HFFc6 (cell line): Measurements from ENCODE around the gene SIM2. TPM values are rescaled to one million over a fixed set of nuclear protein-coding genes. Genes with fewer than 3 reads are reported as not detected.

Source experiments
- DNase-seq: peaks from one replicate; pipeline ENCODE4 v3.0.0-alpha.2; 2018
- H3K27ac Mint-ChIP-seq: 2 replicates; pipeline ENCODE4 v1.8.0; 2020; ENCODE audit warnings: mild to moderate bottlenecking, mixed read lengths
- H3K27me3 Mint-ChIP-seq: 2 replicates; pipeline ENCODE4 v1.8.0; 2021; ENCODE audit warnings: mild to moderate bottlenecking, moderate library complexity, mixed read lengths; ENCODE audit not compliant: insufficient read depth
- H3K36me3 Mint-ChIP-seq: 2 replicates; pipeline ENCODE4 v1.8.0; 2021; ENCODE audit warnings: low read depth, mixed read lengths
- H3K4me1 Mint-ChIP-seq: 2 replicates; pipeline ENCODE4 v1.8.0; 2020; ENCODE audit warnings: low read depth, mixed read lengths
- H3K4me3 Mint-ChIP-seq: 2 replicates; pipeline ENCODE4 v1.8.0; 2020; ENCODE audit warnings: mild to moderate bottlenecking, moderate library complexity, mixed read lengths
- H3K9me3 Mint-ChIP-seq: 2 replicates; pipeline ENCODE4 v1.8.0; 2020; ENCODE audit warnings: mild to moderate bottlenecking, mixed read lengths
- CTCF ChIP-seq: fragments of 200-600 bp; sonication (generic); IDR thresholded peaks from 2 replicates; pipeline ENCODE4 v1.5.0; 2021; ENCODE audit warnings: antibody characterized with exemption, mild to moderate bottlenecking
- total RNA-seq, 6 experiments: library from RNA; stranded (reverse); fragmentation: NEBNext Ultra II Directional; extraction: Animal tissue kit (Norgen Biotek cat#: 25700); gene quantifications; 2 replicates in 1 of 6; 3 replicates in 5 of 6; pipeline ENCODE4 v1.2.3, GENCODE V29; 2021

SIM2 gene
- total RNA-seq, 6 experiments from 2014 or later = not detected

GRCh38 chr21:36792505-36792967, 93.6 kb downstream of the SIM2 start:
- H3K4me1 Mint-ChIP-seq = peaks cover 18% of the 10 kb centered on the region
- H3K27ac Mint-ChIP-seq = no peak overlapping the region
- H3K36me3 Mint-ChIP-seq = peaks cover 12% of the 10 kb centered on the region
- no peak overlapping the region for H3K4me3 Mint-ChIP-seq
- TF ChIP-seq CTCF = no peak
- peaks cover 16% of the 10 kb centered on the region for H3K9me3 Mint-ChIP-seq
- no peaks in the 10 kb centered on the region for H3K27me3 Mint-ChIP-seq
- DNase-seq = peak; percentile 14

- peaks cover 27% of the 10 kb centered on the region for H3K36me3 Mint-ChIP-seq
- H3K27ac Mint-ChIP-seq = no peak overlapping the region
- no peaks in the 10 kb centered on the region for H3K27me3 Mint-ChIP-seq
- H3K9me3 Mint-ChIP-seq = peaks cover 16% of the 10 kb centered on the region
- no peak for DNase-seq
- H3K4me1 Mint-ChIP-seq = peaks cover 26% of the 10 kb centered on the region
- TF ChIP-seq CTCF = no peak
- H3K4me3 Mint-ChIP-seq = no peak overlapping the region
These were observed 97.2 kb downstream of the SIM2 start for GRCh38 chr21:36796070-36796469.

- no peak for DNase-seq
- H3K27me3 Mint-ChIP-seq = no peaks in the 10 kb centered on the region
- peaks cover 16% of the 10 kb centered on the region for H3K9me3 Mint-ChIP-seq
- no peak for TF ChIP-seq CTCF
- peaks cover 17% of the 10 kb centered on the region for H3K4me1 Mint-ChIP-seq
- H3K4me3 Mint-ChIP-seq = no peak overlapping the region
- no peak overlapping the region for H3K27ac Mint-ChIP-seq
- peaks cover 27% of the 10 kb centered on the region for H3K36me3 Mint-ChIP-seq
These were observed 99.6 kb downstream of the SIM2 start for GRCh38 chr21:36798491-36798890.

Other genes starting within 250 kb of the SIM2 start
- gene CLDN14, start 219.0 kb upstream of the SIM2 start, total RNA-seq = under 1 TPM in 2 of 6 experiments, not detected in 4; 0.14 to 0.17 TPM